GM10847 (cell line): Measurements from ENCODE around the gene CDK5RAP3.

ENCODE experiments used
- POLR2A ChIP-seq: IDR thresholded peaks from 2 replicates; pipeline ENCODE4 v1.6.1; 2011; ENCODE audit not compliant: insufficient read length; ENCODE audit errors: extremely low read depth

The CDK5RAP3 gene, protein sequence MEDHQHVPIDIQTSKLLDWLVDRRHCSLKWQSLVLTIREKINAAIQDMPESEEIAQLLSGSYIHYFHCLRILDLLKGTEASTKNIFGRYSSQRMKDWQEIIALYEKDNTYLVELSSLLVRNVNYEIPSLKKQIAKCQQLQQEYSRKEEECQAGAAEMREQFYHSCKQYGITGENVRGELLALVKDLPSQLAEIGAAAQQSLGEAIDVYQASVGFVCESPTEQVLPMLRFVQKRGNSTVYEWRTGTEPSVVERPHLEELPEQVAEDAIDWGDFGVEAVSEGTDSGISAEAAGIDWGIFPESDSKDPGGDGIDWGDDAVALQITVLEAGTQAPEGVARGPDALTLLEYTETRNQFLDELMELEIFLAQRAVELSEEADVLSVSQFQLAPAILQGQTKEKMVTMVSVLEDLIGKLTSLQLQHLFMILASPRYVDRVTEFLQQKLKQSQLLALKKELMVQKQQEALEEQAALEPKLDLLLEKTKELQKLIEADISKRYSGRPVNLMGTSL

DNA sequence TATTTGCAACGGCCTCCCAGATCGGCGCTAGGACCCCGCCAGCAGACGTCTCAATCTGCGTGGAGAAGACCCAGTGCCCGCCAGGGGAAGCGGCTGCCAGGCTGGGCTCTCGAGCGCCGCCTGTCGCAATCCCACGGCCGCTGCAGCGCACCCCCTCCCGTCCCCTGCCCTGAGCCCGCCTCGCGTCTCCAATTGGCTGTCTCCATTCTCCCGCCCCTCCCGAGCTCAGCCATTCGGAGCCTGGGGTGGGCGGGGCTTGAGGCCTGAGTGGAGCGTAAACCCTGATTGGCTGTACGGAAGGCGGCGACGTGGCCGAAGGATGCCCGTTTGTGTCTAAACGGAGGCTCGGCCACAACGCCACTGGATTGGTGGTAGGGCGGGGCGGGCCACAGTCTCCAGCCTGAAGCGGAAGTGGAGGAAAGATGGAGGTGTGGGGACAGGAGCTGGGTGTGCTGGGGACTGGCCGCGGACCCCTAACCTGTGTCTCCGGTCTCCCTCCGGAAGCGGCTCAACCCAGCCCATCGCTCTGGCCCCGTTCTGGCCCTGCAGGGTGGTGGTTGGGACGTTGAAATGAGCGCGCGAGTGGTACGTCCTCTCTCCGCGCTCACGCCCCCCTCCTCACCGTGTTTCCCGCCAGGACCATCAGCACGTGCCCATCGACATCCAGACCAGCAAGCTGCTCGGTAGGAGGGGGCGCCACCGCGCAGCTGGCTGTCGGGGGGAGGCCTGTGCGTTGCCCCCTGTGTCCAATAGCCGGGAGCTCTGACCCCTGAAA is at the start of gene CDK5RAP3:
Gene CDK5RAP3, plus strand, starts transcription at position 389 of the 775 bp plus-strand sequence. Its CDS starts 34 bp downstream, at position 423.
- peak; percentile 76 for TF ChIP-seq POLR2A

DNA sequence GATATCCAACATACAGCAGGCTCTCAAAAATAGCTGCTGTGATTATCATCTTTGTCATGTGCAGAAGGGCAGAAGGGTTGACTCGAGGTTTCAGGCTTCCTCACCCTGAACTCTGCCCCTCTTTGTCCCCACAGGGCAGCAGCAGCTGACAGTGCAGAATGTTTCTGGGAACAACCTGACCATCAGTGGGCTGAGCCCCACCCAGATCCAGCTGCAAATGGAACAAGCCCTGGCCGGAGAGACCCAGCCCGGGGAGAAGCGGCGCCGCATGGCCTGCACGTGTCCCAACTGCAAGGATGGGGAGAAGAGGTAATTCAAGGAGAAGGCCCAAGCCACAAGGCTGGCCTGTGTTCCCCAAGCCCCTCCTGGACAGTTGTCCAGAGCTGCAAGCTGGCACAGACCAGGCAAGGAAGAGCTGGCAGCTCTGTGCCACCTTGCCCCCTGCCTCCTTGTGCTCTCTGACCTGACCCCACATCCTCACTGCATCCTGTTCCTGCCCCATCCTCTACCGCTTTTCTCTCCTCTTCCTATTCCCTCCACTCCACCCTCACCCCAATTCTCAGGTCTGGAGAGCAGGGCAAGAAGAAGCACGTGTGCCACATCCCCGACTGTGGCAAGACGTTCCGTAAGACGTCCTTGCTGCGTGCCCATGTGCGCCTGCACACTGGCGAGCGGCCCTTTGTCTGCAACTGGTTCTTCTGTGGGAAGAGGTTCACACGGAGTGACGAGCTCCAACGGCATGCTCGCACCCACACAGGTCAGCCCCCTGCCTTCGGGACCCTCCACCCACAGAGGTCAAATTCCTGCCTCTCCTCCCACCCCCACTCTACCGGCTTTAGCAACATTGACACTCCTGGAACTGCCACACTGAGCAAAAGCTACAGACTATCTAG is 45.9 kb upstream of the CDK5RAP3 start:
- TF ChIP-seq POLR2A = no peak

DNA sequence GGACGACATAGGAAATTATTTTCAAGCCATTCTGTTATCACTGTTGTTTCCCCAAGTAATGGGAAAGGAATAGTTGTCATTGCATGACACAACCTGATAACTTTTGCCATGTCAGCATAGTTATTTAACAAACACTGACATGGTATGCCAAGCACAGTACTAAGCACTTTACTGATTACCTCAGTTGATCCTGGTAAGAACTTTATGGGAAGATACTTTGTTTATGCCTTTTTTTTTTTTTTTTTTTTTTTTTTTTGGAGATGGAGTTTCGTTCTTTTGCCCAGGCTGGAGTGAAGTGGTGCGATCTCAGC is 45.3 kb upstream of the CDK5RAP3 start:
- no peak for TF ChIP-seq POLR2A

DNA sequence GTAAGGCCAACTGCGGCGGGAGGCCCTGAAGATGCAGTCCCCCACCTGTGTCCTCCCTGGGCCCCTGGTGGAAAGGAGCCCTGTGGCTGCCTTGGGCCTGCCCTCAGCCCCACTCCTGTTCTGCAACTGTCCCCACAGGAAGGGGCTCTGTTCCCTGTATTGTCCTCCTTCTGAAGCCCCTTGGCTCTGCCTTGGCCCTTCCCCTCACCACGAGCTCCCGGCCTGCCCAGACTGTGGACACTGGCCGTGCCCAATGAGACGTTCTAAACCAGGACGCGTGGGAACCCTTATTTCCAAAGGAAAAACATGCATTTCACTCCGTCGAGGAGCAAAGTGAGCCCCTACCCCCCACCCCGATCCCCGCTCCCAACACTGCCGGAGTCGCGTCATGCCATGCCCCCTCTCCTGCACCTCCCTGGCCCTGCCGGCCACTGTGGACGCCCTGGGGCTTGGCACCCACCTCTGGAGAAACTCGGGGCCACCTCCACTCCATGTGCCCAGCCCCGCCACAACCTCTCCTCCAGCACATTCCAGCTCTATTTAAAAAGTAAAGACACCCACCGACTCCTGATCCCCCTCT is 43.0 kb upstream of the CDK5RAP3 start:
- TF ChIP-seq POLR2A = no peak

DNA sequence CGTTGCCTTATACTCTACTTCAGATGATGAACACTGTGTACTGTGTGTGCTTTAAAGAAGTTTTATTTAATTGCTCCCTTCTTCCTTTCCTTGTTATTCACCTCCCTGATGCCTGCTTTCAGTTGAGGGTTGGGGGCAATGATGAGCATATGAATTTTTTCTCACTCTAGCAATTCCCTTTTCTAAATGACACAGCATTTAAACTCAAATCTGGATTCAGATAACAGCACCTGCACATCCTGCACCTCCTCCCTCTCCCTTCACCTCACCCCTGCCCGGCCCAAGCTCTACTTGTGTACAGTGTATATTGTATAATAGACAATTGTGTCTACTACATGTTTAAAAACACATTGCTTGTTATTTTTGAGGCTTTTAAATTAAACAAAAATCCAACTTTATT is 42.5 kb upstream of the CDK5RAP3 start:
- TF ChIP-seq POLR2A = no peak

DNA sequence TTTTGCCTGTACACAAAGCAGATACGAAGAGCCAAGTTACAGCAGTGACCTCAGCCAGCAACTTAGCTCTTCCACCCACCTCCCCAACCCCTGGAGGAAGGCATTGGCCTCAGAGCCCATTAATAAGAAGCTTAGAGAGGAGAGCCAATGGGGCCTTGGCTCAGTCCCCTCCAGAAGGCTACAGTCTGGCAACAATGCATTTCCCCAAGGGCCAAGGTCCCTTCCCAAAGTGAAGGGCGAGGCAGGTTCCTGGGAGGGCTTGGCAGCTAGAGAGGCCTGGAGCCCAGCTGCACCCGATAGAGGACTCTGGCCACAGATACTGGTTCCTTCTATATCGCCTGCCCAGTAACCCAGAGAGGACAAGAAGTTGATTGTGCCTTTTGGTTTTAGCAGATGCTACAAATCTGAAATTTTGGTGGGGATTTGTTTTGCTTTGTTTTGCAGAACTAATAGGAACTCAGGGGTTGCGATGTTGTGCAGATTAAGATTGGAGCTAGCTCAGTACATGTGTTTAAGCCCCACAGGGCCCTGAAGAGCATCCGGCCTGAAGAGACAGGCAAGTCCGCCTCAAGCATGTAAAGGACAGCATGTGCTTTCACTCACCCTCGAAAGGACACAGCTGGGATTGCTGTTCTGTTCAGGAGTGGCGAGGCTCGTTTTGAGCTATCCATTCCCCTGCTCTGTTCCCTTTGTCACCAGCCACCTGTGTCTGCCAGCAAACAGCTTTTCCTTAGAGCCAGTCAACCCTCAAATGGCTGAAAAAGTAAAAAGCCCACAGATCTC is 41.5 kb upstream of the CDK5RAP3 start:
- no peak for TF ChIP-seq POLR2A

DNA sequence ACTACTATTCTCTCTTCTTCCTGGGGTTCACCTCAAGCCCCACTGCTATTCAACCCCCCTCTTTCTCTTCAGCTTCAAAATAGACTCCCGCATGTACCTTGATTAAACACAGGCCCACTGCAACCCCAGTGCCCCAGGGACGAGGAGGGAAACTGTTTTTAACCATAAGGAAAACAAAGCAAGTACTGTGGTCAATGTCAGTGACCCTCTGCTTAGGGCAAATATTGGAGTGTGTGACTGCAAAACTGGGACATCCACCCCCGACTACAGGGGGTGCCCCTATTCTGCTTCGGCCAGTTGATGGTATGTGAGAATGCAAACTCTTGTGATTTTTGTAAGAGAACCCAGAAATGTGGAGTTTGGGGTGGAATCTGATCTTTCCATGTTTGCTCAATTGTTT is 39.1 kb upstream of the CDK5RAP3 start:
- TF ChIP-seq POLR2A = no peak

DNA sequence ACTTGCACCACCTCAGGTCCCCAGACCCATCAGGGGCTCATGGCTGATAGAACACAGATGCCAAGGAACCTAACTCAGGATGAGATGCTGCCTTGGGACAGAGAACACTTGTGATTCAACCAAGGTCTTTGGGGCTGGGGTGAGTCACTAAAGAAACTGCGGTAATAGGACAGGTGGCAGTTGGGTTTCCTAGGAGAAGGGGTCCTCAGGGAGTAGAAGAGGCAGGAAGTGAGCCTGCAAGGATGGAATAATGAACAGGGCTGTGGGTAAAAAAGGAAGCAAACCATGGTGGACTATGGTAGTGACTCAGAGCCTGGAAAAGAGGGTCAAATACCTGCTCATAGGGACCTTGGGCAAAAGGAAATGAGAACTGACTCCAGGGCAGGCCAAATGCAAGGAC is 36.1 kb upstream of the CDK5RAP3 start:
- TF ChIP-seq POLR2A = no peak

DNA sequence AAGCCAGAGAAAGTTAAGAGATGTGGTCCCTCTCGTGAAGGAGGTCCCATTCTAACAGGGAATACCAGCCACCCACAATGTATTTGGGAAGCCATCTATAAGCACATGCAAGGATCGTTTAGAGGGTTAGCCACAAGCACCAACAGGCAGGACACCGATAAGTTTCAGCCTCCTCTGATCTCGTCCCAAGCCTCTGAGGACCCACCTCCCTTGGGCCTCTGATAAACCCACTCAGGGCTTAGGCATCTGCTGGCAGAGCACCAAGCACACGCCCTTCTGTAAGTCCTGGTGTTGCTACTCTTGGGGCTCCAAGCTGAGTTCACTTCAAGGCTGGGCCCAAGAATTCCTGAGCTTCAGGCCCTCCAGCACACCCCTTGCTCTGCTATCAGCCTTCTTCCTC is 35.0 kb upstream of the CDK5RAP3 start:
- TF ChIP-seq POLR2A = no peak

DNA sequence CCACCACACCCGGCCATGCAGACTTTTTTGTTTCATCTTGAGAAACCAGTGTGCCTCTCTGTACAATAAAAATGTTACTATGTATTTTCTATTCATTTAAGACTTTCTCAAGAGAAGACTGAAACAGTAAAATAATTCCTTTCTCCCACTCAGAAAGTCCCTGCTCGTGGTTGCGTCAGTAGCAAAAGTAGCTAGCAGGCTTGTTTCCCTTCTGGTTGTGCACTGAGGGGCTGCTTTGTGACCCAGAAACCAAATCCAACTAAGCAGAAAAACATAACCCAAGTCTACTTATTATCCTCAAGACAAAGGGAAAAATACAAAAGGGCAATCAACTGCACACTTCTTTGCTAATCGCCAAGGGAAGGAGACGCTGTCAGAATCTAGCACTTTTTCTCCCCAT is 33.0 kb upstream of the CDK5RAP3 start:
- TF ChIP-seq POLR2A = no peak

DNA sequence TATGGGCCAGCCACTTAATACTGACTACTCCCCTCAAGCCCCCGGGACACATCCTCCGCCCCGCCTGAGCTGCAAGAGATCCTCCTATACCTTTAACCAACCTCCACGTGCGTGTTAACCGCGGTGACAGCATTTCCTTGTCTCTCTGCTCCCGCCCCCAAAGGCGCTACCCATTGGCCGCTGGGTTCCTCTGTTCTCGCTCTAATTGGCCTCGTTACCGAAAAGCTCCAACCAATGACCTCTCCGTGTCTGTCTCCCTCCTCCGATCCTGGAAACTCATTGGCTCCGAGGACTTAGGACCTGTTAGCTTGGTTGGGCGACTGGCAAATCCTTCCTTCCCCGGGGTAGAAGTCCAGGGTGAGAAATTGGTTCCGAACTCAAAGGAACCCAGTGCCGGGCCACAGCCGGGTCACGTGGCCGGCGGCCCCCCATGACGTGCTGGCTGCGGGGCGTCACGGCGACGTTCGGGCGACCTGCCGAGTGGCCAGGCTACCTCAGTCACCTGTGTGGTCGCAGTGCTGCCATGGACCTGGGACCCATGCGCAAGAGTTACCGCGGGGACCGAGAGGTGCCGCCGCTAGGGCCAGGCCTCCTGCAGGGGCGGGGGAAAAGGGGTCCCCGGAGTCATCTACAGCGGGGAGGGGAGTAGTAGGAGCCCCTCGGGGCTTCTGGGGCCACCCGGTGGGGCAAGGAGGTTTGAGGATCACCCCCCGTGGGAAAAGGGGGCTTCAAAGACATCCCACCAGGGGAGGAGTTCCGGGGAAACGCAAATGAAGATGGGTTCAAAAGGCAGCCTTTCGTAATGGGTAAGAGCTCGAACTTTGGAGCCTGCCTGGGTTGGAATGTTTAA is 29.4 kb upstream of the CDK5RAP3 start, which contains the start of gene PNPO:
Gene PNPO, plus strand, starts transcription at position 326 of the 850 bp plus-strand sequence. Its CDS starts 105 bp downstream, at position 431.
- TF ChIP-seq POLR2A = peak; percentile 66

DNA sequence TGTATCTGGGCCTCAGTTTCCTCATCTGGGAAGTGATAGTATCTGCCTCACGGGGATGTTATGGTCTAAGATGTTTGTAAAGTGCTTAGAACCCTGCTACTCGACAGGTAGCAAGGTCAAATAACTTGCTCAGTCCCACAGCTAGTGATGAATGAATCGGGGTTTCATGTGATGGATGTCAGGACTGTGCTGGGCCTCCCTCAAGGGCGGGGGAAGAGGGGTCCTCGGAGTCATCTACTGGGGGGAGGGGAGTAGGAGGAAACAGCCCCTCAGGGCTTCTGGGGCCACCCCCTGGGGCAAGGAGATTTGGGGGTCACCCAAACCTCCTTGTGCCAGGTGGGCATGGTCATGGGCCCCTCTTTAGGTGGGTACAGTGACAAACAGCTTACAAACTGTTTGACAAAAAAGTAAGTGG is 28.8 kb upstream of the CDK5RAP3 start:
- no peak for TF ChIP-seq POLR2A

DNA sequence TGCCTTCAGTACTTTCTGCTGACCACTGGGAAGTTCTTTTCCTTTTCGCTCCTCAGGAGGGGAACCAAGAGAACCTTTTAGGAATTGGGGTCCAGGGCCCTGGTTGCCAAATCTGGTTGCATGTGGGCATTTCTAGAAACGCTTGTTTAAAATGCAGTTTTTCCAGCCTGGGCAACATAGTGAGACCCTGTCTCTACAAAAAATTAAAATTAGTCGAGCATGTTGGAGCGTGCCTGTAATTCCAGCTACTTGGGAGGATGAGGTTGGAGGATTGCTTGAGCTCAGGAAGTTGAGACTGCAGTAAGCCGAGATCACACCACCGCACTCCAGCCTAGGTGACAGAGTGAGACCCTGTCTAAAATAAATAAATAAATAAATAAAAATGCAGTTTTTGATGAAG is 28.3 kb upstream of the CDK5RAP3 start:
- TF ChIP-seq POLR2A = no peak
